GM10847 (cell line): ENCODE results near the gene DMBX1.

Experiments
- POLR2A ChIP-seq: IDR thresholded peaks from 2 replicates; pipeline ENCODE4 v1.6.1; 2011; ENCODE audit not compliant: insufficient read length; ENCODE audit errors: extremely low read depth

The DMBX1 gene

DNA sequence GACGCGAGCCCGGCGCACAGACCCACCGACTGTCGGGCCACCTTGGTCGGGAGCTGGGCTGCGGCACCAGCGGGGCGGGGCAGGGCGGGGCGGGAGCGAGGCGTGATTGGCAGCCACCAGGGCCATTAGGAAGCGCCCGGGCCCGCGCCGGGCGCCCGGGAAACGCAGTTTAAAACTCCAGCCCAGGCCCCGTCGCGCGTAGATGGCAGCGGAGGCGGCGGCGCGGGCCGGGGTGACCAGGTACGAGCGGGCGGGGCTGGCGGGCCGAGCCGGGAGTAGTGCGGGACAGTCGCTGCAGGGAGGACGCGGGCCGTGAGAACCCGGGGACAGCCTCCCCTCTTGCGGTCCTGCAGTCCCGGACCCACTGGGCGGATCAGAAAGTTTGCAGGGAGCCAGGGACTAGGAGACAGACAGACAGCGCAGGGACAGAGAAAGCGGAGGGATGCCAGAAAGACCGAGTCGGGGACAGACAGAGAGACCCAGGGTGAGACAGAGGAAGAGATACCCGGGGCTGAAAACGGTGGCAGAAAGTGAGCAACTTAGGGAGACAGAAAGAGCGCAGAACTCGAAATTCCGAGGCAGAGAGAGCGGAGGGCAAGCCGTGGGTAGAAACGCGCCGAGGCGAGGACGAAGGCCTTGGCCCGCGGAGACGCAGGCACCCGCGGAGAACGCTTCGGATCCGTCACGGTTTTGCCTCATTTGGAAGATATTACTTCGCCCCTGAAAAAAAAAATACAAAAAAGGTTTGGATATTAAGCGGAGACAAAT, at the start of gene DMBX1:
Gene DMBX1 (plus strand): TSS at position 199 of the 768 bp plus-strand sequence. CDS start 17,175 bp downstream, outside the sequence.
- no peak for TF ChIP-seq POLR2A

DNA sequence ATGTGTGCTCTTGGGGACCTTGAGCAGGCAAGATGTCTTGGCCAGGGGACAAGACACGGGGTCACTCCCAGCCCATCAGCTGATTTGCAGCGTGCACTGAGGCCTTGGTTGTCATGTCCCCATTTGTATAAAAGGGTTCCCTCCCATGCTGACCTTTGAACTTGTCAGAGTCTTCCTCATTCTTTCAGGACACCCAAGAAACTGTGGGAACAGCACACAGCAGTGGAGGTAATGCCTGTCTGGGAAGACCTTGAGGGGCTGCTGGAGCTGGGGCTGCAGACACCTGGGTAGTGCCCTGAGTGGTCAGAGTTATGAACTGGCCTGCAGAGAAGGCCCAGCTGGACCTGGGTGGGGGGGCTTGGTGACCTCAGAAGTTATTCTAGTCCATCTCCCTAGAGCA, 49.2 kb upstream of the DMBX1 start:
- no peak for TF ChIP-seq POLR2A

DNA sequence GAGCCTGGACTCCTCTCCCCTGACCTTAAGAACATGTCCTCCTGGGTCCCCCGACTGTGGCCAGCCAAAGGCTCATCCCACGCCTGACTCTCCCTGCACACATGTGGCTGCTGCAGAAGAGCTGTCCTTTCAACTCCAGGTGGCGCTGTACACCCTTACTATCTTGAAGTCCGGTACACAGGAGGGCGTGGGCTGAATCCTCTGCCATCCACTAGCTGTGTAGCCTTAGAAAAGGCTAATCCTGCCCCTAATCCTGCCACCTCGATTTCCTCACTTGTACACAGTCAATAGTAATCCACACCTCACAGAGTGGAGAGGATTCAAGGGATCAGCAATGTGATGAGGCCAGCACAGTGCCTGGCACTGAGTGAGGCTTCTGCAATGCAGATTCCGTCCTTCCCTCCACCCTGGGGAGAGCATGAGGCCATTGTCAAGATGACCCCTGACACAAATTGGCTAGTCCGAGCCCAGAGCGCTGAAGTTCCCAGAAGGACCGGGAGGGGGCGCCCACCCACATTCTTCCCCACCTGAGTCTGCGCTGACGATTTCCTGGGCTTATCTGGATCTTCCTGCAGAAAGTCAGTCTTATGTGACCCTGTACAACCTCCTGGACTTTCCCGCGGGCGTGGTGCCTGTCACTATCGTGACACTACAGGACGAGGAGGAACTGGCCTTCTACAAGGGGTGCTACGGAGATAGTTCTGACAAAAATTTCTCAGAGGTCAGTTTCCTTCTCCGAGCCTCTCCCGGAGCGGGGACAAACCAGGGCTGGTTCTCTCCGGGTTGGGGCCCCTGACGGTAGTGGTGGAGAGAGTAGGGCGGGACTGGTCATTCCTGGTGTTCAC, 47.1 kb upstream of the DMBX1 start:
- no peak for TF ChIP-seq POLR2A

DNA sequence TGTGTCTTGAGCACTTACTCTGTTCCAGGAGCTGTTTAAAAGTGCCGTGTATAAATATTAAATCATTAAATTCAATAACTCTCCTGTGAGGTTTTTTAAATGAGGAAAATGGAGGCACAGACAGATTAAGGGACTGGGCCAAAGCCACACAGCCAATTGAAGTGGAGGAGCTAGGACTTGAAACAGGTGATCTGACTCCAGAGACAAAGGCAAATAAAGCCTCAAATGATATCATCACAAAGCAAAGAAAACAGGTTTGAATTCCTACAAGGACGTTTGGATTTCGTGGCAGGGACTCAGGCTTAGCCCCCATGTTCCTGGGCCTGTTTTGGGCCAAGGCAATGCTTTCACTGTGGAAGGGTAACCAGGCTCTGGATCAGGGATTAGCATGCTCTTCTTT, 45.2 kb upstream of the DMBX1 start:
- no peak for TF ChIP-seq POLR2A

DNA sequence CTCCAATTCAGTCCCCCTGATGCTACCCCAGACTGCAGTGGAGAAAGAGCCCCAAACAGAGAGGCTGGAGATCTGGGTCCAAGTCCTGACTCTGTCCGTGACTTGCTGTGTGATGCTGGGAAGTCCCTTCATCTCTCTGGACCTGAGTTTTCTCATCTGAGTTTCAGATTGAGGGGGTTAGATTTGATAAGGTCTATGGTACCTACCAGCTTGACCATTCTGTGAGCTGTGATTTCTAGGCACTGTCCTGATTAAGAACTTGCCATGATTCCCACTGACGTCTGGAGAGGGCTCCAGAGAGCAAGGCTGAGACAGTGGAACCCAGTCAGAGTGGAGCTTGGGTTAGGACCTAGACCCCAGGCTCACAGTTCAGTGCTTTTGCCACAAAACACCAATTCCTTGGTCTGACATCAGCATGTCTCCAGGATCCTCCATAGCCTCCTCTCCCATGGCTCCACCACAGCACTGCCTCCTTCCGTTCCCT, 43.8 kb upstream of the DMBX1 start:
- TF ChIP-seq POLR2A, result no peak

DNA sequence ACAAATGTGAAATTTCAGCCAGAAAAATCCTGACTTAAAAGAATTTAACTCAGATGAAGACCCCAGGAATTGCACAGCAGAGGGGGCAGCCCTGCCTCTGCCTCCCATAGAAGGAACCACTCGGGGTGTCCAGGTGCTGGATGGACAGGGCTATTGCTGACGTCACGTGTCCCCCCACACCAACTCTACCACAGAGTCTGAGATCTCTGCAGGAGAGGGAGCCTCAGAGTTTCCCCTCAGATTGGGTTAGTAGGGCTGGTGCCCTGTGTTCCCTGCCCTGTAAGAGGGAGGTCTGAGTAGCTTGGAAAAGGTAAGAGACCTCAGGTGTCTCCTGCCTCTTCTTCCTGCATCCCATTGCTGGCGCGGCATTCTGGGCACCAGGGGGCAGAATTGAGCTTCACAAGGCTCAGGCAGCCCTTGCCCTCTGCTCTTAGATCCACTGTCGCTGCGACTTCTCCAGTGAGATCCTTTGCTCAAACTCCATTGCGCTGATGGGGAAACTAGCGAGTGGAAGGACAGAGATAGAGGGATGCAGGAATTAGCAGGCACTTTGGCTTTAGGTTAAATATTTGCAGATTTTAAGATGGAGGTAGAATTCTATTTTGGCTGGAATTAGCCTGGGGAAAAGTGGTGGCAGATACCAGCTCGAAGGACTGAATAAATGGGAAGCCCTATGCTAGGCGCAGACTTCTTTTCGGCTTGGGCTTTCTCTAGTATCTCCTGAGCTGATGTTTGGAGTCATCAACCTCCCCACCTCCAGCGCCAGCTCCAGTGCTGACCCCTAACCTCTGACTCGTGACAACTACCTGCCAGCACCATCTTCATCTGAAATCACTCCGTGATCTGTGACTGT, 42.8 kb upstream of the DMBX1 start:
- no peak for TF ChIP-seq POLR2A

DNA sequence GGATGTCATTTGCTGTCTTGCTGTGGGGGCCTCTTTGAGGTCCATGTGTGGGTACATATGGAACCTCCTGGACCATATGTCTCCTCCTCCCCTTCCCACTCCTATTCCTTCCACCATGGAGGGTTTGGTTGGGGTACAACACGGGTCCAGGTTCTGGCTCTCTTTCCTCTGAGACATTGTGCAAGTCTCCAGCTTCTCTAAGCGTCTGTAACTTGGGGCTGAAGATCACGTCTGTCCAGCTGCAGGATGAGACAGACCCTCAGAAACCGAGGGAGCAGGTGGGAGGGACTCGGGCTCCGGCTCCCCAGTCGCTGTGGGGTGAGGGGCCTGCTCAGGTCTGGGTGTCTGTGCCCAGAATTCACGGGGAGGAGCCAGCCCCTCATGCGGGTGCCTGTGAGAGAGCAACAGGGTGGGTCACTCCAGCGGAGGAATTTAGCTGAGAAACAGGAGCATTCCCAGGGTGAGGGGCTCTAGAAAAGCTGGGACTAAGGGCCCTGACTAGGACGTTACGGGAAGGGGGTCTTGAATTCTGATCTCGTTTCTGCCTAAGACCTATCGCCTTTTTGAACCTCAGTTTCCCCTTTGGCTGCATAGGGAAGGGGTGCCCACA, 42.0 kb upstream of the DMBX1 start:
- no peak for TF ChIP-seq POLR2A

DNA sequence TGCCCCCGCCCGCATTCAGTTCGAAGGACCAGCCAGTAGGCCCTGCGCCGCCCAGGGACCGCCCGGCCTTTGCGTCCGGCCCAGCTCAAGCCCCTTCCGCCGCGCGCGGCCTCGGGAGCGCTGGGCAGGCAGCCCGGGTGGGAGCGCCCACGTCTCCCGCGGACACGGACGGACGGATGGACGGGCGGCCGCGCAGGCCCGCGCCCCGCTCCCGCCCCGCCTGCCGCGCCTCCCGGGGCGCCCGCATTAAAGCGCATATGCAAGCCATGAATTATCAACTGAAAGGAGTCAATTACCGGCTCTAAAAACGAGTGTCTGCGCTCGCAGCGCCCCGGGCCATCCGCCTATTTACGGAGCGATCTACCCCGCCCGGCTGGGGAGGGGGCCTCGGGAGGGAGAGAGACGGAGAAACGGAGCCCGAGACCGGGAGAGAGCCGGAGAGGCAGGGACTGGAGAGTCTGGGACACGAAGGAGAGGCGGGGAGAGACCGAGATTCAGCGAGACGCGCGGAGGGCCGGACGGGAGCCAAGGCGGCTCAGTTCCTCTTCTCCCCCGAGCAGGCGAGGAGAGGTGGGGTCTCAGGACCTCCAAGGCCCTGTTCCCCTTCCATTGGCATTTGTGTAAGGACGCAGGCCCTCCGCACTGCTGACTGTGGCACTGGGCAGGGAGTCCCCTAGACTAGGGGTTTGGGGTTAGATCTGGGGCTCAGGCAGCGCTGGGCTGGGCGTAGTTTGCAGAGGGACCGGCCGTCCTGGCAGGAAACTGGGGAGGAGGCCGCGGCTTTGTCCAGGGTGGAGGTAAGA, 41.3 kb upstream of the DMBX1 start:
- no peak for TF ChIP-seq POLR2A

DNA sequence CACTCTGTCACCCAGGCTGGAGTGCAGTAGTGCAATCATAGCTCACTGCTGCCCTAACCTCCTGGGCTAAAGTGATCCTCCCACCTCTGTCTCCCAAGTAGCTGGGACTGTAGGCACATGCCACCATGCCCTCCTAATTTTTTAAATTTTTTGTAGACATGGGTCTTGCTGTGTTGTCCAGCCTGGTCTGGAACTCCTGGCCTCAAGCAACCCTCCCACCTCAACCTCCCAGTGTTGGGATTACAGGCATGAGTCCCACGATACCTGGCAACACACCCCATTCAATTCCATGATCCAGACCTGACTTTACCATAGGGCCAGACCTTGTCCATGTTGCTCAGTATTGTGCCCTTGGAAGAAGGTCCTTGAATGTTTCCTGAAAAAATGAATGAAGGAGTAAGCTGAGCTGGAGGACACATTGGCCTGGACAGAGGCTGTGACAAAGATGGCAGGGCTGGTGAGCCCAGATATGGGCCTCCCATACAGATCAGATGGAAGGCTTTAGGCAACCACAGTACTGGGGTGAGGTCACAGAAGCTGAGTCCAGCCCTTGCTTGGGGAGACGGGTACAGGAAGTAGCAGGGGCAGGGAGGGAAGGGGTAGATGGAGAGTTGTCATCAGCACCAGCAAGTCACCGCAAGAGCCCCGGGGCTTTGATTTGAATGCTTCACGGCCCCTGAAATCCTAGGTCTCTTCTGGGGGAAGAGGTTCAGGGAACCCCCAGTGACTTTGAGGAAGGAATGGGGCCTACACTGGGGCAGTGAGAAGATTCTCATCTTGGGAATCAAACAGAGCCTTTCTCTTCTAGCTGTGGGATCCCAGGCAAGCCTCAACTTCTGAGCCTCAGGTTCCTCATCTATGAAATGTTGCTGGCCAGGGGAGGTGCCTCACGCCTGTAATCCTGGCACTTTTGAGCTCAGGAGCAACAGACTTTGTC, 40.1 kb upstream of the DMBX1 start:
- TF ChIP-seq POLR2A, result no peak

DNA sequence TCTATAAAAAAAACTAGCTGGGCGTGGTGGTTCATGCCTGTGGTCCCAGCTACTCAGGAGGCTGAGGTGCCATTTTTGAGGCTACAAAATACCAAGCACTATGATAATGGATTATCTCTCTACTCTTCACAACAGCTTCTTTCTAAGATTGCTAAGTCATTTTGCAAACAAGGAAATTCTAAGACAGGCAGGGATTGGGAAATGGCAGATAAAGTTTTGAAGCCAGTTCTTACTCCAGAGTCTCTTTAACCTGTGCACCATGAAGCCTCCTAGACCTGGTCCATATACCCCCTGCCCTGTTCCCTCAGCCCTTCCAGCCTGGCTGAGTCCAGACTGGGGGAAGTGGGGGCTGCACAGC, 39.5 kb upstream of the DMBX1 start:
- no peak for TF ChIP-seq POLR2A

DNA sequence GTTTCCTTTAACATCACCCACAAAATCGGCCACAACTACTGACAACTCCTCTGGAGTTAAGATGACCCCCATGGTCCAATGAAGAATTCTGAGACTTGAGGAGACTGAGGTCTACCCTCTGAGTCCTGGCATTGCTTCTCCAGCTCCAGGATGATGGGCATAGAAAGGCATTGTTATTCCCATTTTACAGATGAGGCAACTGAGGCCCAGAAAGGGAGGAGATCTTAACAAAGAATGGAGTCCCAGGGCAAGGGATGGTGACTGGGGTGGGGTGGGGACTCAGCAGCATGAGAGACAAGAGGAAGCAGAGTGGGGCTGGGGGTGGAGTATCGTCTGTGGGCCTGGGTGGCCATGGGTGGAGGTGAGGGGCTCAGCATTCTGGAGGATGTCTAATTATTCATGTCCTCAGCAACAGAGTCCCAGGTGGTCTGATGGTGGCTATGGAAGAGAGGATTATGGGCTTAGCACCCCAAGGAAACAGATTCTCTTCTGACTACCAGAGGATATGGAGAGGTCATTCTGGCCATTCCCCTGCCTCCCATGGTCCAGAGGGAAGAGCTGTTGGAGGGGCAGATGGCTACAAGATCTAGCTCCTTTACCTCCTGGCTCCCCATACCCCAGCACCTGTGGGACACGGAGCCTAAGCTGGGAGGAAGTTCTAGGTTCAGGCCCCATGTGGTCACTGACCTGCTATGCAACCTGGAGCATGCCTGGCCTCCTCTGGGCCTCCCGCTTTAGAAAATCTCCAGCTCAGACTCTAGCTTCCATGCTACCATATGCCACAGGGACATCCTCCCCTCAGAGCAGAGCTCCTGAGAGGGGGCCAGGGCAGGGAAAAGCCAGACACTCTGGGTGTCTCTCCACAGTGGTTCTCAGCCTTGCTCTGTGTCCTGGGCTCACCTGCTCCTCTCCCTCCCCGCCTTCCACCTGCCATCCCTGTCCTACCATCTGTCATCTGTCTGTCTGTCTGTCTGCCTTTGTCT, 37.4 kb upstream of the DMBX1 start:
- no peak for TF ChIP-seq POLR2A

DNA sequence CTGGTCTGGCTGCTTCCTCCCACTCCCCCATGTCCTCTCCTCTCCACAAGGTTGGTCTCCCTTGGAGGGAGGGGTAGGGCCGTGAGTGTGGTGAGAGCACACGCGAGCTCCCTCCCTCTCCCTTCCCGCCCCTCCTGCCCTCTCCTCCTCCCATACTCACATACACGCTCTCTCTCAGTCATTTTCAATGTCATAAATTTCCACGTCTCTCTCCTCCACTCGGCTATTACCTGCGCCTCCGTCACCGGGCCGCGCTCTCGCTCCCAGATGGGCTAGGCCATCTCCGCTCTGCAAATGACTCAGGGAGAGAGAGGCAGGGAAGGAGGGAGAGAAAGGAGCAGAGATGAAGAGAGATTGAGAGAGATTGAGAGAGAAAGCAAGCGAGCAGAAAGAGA, 36.7 kb upstream of the DMBX1 start:
- TF ChIP-seq POLR2A, result no peak

DNA sequence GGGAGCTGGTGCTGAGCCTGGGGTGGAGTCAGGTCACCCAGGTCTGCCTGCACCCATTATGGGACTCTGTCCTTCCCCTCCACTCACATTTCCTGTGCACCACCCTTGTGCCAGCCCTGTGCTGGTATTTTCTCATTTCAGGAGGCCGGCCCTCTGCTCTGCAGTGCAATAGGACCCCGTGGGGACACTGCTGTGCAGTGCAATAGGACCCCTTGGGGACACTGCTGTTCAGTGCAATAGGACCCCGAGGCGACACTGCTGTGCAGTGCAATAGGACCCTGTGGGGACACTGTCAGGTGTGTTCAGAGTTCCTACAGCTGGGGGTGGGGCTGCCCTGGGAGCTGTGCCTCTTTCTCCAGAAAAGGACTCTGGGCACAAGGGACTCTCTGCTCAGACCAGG, 36.2 kb upstream of the DMBX1 start:
- TF ChIP-seq POLR2A, result no peak
